Cardiac fibroblast (primary cell): ENCODE measurements around the gene PTBP3.
"Not testable (repeated sequence)": the region's sequence is repeated elsewhere in the genome, so short reads cannot be mapped to it uniquely, and the experiment has no call there.

Experiments
- DNase-seq, 2 donors: peaks; one replicate each; pipeline versions ENCODE4 v3.0.0 to v3.0.0-alpha.2; 2010; ENCODE audit warnings: low read depth in 2 of 2
- H3K4me3 ChIP-seq, 2 donors: replicated peaks in 1 of 2; 1 replicate in 1 of 2; 2 replicates in 1 of 2; pipeline ENCODE4 v1.5.1; 2011; ENCODE audit warnings: low read depth in 2 of 2, low read length in 2 of 2, mild to moderate bottlenecking in 2 of 2, moderate library complexity in 1 of 2
- TF ChIP-seq, protein P1 (sequence below): IDR thresholded peaks from one replicate; pipeline ENCODE4 v1.5.1; 2011; ENCODE audit warnings: low read depth, mild to moderate bottlenecking, low read length, inconsistent platforms

The PTBP3 gene

DNA sequence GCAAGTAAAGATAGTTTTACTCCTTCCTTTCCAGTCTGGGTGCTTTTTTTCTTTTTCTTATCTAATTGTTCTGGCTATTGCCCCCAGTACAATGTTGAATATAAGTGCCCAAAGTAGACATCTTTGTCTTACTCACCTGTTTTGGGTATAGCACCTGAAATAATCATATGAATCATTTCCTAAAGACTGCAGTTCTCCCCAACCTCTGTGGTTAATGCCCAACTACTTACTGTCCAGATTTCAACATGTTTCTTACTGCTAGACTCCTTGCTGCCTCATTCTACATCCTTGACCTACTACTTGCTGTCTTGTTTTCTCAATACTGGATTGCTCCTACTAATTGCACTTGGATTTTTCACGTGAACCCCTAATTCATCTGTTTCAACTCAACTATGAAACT, 37.6 kb upstream of the PTBP3 start:
- no peak overlapping the region for H3K4me3 ChIP-seq
- DNase-seq: no peak
- TF ChIP-seq, protein P1, sequence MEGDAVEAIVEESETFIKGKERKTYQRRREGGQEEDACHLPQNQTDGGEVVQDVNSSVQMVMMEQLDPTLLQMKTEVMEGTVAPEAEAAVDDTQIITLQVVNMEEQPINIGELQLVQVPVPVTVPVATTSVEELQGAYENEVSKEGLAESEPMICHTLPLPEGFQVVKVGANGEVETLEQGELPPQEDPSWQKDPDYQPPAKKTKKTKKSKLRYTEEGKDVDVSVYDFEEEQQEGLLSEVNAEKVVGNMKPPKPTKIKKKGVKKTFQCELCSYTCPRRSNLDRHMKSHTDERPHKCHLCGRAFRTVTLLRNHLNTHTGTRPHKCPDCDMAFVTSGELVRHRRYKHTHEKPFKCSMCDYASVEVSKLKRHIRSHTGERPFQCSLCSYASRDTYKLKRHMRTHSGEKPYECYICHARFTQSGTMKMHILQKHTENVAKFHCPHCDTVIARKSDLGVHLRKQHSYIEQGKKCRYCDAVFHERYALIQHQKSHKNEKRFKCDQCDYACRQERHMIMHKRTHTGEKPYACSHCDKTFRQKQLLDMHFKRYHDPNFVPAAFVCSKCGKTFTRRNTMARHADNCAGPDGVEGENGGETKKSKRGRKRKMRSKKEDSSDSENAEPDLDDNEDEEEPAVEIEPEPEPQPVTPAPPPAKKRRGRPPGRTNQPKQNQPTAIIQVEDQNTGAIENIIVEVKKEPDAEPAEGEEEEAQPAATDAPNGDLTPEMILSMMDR: no peak

DNA sequence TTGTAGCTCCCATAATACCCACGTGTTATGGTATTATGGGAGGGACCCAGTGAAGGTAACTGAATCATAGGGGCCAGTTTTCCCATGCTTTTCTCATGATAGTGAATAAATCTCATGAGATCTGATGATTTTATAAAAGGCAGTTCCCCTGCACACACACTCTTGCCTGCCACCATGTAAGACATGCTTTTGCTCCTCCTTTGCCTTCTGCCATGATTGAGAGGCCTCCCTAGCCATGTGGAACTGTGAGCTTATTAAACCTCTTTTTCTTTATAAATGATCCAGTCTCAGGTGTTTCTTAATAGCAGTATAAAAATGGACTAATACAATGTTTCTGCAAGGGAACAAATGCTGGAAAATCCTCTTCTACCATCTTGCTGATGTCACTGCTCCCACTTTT, 36.4 kb upstream of the PTBP3 start:
- no peak for DNase-seq
- no peak overlapping the region for H3K4me3 ChIP-seq
- TF ChIP-seq, protein P1: no peak

DNA sequence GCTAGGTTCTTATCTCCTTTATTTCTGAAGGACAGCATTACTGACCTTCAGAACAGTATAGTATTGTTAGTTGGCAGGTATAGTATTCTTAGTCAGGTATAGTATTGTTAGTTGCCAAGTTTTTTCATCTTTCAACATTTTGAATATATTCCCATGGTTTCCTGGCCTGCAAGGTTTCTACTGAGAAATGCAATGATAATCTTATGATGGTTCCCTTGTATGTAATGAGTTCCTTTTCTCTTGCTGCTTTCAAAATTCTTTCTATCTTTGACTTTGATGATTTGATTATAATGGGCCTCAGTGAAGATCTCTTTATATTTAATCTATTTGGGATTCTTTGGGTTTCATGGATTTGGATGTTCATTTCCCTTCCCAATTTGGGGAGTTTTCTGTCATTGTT, 34.0 kb upstream of the PTBP3 start:
- no peak for DNase-seq
- TF ChIP-seq, protein P1: no peak
- no peak overlapping the region for H3K4me3 ChIP-seq

DNA sequence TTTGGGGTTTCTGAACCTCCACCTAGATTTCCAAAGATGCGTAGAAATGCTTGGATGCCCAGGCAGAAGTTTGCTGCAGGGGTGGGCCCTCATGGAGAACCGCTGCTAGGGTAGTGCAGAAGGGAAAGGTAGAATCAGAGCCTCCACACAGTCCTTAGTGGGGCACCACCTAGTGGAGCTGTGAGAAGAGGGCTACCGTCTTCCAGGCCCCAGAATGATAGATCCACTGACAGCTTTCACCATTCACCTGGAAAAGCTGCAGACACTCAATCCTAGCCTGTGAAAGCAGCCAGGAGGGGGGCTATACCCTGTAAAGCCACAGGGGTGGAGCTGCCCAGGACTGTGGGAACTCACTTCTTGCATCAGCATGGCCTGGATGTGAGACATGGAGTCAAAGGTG, 33.2 kb upstream of the PTBP3 start:
- no peak overlapping the region for H3K4me3 ChIP-seq
- DNase-seq: peak in 1 of 2 donors; percentile 7
- TF ChIP-seq, protein P1: peak; percentile 17

DNA sequence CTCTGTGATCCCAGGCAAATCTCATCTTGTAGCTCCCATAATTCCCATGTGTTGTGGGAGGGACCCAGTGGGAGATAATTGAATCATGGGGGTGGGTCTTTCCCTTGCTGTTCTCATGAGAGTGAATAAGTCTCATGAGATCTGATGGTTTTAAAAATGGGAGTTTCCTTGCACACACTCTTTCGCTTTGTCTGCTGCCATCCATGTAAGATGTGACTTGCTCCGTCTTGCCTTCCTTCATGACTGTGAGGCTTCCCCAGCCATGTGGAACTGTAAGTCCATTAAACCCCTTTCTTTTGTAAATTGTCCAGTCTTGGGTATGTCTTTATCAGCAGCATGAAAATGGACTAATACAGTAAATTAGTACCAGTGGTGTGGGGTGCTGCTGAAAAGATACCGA, 31.8 kb upstream of the PTBP3 start:
- not testable (repeated sequence) for DNase-seq, H3K4me3 ChIP-seq

DNA sequence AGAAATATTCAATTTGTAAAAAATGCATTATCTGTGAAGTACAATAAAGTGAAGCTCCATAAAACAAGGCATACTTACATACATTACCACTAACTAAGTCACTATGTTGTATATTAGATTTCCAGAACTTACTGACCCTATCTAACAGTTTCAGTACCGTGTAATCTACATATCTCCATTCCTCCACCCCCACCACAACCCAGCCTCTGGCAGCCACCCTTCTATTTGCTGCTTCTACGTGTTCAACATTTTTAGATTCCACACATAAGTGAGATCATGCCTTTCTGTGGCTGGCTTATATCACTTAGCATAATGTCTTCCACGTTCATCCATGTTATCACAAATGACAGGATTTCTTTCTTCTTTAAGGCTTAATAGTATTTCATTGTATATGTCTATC, 31.3 kb upstream of the PTBP3 start:
- TF ChIP-seq, protein P1: no peak
- H3K4me3 ChIP-seq: no peak overlapping the region
- DNase-seq: no peak

DNA sequence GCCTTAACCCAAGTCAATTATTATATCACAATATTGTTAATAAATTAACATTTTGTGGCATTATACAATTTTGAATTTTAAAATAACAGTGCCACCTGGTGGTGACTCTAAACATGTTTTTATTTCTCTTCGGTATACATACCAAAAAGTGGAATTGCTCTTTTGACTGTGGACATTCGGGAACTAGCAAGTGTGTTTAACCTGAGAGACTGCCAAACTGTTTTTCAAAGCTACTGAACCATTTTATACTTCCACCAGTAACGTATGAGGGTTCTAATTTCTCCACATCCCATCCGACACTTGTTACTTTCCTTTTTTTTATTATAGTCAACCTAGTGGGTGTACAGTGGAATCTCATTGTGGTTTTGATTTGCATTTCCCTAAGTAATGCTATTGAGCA, 28.2 kb upstream of the PTBP3 start:
- TF ChIP-seq, protein P1: peak; percentile 6
- H3K4me3 ChIP-seq: no peak overlapping the region
- DNase-seq: peak; percentile 64 to 72
